KMS-11 (cell line): ENCODE results near the gene IQSEC1.

Source experiments
- H2AFZ ChIP-seq: fragments of 200-600 bp; sonication (generic); 2 replicates; pipeline ENCODE4 v1.6.1; 2016; ENCODE audit warnings: antibody characterized with exemption, mixed run types, low read depth
- H3K27ac ChIP-seq: fragments of 200-600 bp; sonication (generic); 2 replicates; pipeline ENCODE4 v1.6.1; 2016; ENCODE audit warnings: mild to moderate bottlenecking, mixed run types
- H3K27me3 ChIP-seq: fragments of 200-600 bp; sonication (generic); 2 replicates; pipeline ENCODE4 v1.6.1; 2017; ENCODE audit warnings: mild to moderate bottlenecking, low read depth, mixed run types, moderate library complexity; ENCODE audit not compliant: insufficient read depth
- H3K36me3 ChIP-seq: fragments of 200-600 bp; sonication (generic); 2 replicates; pipeline ENCODE4 v1.6.1; 2017; ENCODE audit warnings: mild to moderate bottlenecking, mixed run types; ENCODE audit not compliant: insufficient read depth
- H3K4me1 ChIP-seq: fragments of 200-600 bp; sonication (generic); 2 replicates; pipeline ENCODE4 v1.6.1; 2016; ENCODE audit warnings: mild to moderate bottlenecking, low read depth, mixed run types; ENCODE audit not compliant: poor library complexity, severe bottlenecking
- H3K4me2 ChIP-seq: fragments of 200-600 bp; sonication (generic); 2 replicates; pipeline ENCODE4 v1.7.0; 2016; ENCODE audit warnings: mild to moderate bottlenecking, mixed run types
- H3K4me3 ChIP-seq: fragments of 200-600 bp; sonication (generic); IDR thresholded peaks from 2 replicates; pipeline ENCODE4 v1.6.1; 2017; ENCODE audit warnings: low read depth, low read length, mixed read lengths; ENCODE audit not compliant: insufficient read depth
- H3K79me2 ChIP-seq: fragments of 200-600 bp; sonication (generic); 2 replicates; pipeline ENCODE4 v1.6.1; 2016; ENCODE audit warnings: low read depth, mixed run types; ENCODE audit not compliant: insufficient read depth
- H3K9ac ChIP-seq: fragments of 200-600 bp; sonication (generic); 2 replicates; pipeline ENCODE4 v1.6.1; 2016; ENCODE audit warnings: mild to moderate bottlenecking, mixed run types
- H4K20me1 ChIP-seq: fragments of 200-600 bp; sonication (generic); 2 replicates; pipeline ENCODE4 v1.6.1; 2016; ENCODE audit warnings: mild to moderate bottlenecking, mixed run types; ENCODE audit not compliant: insufficient read depth
- TF ChIP-seq, protein P1 (sequence below): fragments of 200-600 bp; sonication (generic); conservative IDR thresholded peaks from 2 replicates; pipeline ENCODE4 v1.6.1; 2017; ENCODE audit warnings: low read depth, mild to moderate bottlenecking, antibody characterized with exemption, low read length, moderate library complexity, mixed read lengths

IQSEC1 gene

GRCh38 chr3:13053893-13054292 lies 19.3 kb downstream of the IQSEC1 start:
- Histone ChIP-seq H3K36me3 (no peaks in the 10 kb centered on the region), H3K79me2 (no peaks in the 10 kb centered on the region), H3K4me1 (peaks cover 13% of the 10 kb centered on the region), H3K27ac (no peak overlapping the region), H3K4me3 (no peak overlapping the region), H4K20me1 (no peaks in the 10 kb centered on the region), H2AFZ (no peak overlapping the region), H3K4me2 (no peak overlapping the region), H3K9ac (no peak overlapping the region), H3K27me3 (no peaks in the 10 kb centered on the region)
- TF ChIP-seq, protein P1, sequence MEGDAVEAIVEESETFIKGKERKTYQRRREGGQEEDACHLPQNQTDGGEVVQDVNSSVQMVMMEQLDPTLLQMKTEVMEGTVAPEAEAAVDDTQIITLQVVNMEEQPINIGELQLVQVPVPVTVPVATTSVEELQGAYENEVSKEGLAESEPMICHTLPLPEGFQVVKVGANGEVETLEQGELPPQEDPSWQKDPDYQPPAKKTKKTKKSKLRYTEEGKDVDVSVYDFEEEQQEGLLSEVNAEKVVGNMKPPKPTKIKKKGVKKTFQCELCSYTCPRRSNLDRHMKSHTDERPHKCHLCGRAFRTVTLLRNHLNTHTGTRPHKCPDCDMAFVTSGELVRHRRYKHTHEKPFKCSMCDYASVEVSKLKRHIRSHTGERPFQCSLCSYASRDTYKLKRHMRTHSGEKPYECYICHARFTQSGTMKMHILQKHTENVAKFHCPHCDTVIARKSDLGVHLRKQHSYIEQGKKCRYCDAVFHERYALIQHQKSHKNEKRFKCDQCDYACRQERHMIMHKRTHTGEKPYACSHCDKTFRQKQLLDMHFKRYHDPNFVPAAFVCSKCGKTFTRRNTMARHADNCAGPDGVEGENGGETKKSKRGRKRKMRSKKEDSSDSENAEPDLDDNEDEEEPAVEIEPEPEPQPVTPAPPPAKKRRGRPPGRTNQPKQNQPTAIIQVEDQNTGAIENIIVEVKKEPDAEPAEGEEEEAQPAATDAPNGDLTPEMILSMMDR, result no peak

- Histone ChIP-seq H3K4me3 (no peak overlapping the region), H3K27ac (no peak overlapping the region), H3K36me3 (no peaks in the 10 kb centered on the region), H3K27me3 (no peaks in the 10 kb centered on the region), H3K4me2 (no peak overlapping the region), H3K9ac (no peak overlapping the region), H4K20me1 (no peaks in the 10 kb centered on the region), H2AFZ (no peak overlapping the region), H3K4me1 (peaks cover 9% of the 10 kb centered on the region), H3K79me2 (no peaks in the 10 kb centered on the region)
- TF ChIP-seq, protein P1, result no peak
Observed at GRCh38 chr3:13053420-13053819, 19.8 kb downstream of the IQSEC1 start.

DNA sequence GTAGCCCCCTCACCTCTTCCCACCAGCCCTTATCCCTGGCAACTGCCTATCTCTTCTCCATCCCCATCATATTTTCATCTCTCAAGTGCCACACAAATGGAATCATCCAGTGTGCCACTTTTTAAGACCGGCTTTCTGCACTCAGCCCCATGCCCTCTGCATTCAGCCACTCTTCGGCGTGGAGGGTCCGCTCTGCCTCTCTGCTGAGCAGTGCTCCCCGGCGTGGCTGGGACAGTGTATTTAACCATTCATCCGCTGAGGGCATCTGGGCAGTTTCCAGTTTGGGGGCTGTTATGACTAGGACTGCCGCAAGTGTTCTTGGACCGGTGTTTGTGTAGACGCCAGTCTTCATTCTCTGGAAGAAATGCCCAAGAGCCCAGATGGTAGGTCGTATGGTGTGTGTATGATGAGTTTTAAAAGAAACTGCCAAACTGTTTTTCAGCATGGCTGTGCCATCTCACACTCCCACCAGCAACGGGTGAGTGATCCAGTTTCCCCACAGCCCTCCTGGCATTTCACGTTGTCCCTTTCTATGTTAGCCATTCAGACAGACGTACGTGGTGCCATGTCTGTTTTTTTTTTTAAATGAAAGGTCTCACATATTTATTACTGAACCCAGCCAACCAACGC lies 20.9 kb downstream of the IQSEC1 start:
- H3K4me3 ChIP-seq, result no peak overlapping the region
- no peak overlapping the region for H3K4me2 ChIP-seq
- H2AFZ ChIP-seq, result no peak overlapping the region
- H3K27ac ChIP-seq, result no peak overlapping the region
- TF ChIP-seq, protein P1, result no peak
- no peaks in the 10 kb centered on the region for H3K79me2 ChIP-seq
- H3K27me3 ChIP-seq, result no peaks in the 10 kb centered on the region
- no peak overlapping the region for H3K9ac ChIP-seq
- no peaks in the 10 kb centered on the region for H3K4me1 ChIP-seq
- H4K20me1 ChIP-seq, result no peaks in the 10 kb centered on the region
- H3K36me3 ChIP-seq, result no peaks in the 10 kb centered on the region

DNA sequence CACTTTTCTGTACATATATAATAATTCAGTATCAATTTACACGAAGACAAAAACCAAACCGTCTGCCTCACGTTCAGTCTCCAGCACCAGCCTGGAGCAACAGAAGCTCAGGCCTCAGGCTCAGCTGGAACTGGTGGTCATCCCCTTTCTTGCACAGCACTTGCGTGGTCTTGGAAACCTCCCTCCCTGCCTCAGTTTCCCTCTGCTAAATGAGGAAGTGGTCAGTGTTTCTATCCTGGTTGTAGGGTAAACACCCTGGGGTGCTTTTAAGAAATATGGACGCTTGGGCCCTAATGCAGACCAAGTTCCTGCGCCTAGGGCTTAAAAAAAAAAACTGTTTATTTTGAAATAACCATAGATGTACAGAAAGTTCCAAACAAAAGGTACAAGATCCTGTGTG lies 21.6 kb downstream of the IQSEC1 start:
- H3K9ac ChIP-seq, result no peak overlapping the region
- no peaks in the 10 kb centered on the region for H3K27me3 ChIP-seq
- H3K4me2 ChIP-seq, result no peak overlapping the region
- no peak overlapping the region for H2AFZ ChIP-seq
- H3K36me3 ChIP-seq, result no peaks in the 10 kb centered on the region
- H4K20me1 ChIP-seq, result no peaks in the 10 kb centered on the region
- no peaks in the 10 kb centered on the region for H3K79me2 ChIP-seq
- no peak overlapping the region for H3K27ac ChIP-seq
- H3K4me1 ChIP-seq, result no peaks in the 10 kb centered on the region
- TF ChIP-seq, protein P1, result no peak
- no peak overlapping the region for H3K4me3 ChIP-seq
